Sigmoid colon (tissue), 4 donors: ENCODE measurements around the gene ITGA1.
"Not testable (repeated sequence)": the region's sequence is repeated elsewhere in the genome, so short reads cannot be mapped to it uniquely, and the experiment has no call there.

ENCODE experiments used
- CTCF ChIP-seq, 4 experiments: fragments of 450-650 bp in 3 of 4; fragments of 200-600 bp in 1 of 4; IDR thresholded peaks; one replicate each; pipeline ENCODE4 v1.5.1; 2016 to 2019; ENCODE audit warnings: antibody characterized with exemption in 4 of 4, mild to moderate bottlenecking in 3 of 4, moderate library complexity in 2 of 4
- EP300 ChIP-seq, 4 donors: sonication (generic); formaldehyde crosslinking; IDR thresholded peaks; one replicate each; pipeline ENCODE4 v1.6.1; 2017; ENCODE audit warnings: antibody characterized with exemption in 4 of 4
- POLR2A ChIP-seq, 2 donors: fragments of 450-650 bp; IDR thresholded peaks; one replicate each; pipeline ENCODE4 v1.6.1; 2016; ENCODE audit warnings: antibody characterized with exemption in 2 of 2, mild to moderate bottlenecking in 2 of 2, moderate library complexity in 2 of 2

GRCh38 chr5:52818807-52819206 is 31.1 kb downstream of the ITGA1 start:
- TF ChIP-seq CTCF, EP300, POLR2A (IDR thresholded peaks at IDR 0.05): not testable (repeated sequence)
